HepG2 (cell line): Measurements from ENCODE around the gene ZFPL1. TPM values are rescaled to one million over a fixed set of nuclear protein-coding genes. Genes with fewer than 3 reads are reported as not detected.

Experiments used
- ATM ChIP-seq: fragments of 450-650 bp; IDR thresholded peaks from 2 replicates; pipeline ENCODE4 v1.7.1; 2017; ENCODE audit warnings: mild to moderate bottlenecking, borderline replicate concordance
- HDAC2 ChIP-seq: sonication (generic); formaldehyde crosslinking; IDR thresholded peaks from 2 replicates; pipeline ENCODE4 v1.4.0; 2020; ENCODE audit warnings: missing genetic modification reagents
- HIVEP1 ChIP-seq: sonication (generic); formaldehyde crosslinking; IDR thresholded peaks from 2 replicates; pipeline ENCODE4 v1.4.0; 2020; ENCODE audit warnings: mild to moderate bottlenecking, missing genetic modification reagents
- HOXA7 ChIP-seq: sonication (generic); formaldehyde crosslinking; IDR thresholded peaks from 2 replicates; pipeline ENCODE4 v1.8.1; 2022; ENCODE audit warnings: mild to moderate bottlenecking, missing genetic modification reagents, moderate library complexity
- IKZF1 ChIP-seq: fragments of 450-650 bp; IDR thresholded peaks from 2 replicates; pipeline ENCODE4 v1.7.1; 2016
- MYC ChIP-seq: sonication (generic); formaldehyde crosslinking; IDR thresholded peaks from 2 replicates; pipeline ENCODE4 v1.9.0; 2021; ENCODE audit warnings: missing genetic modification reagents, borderline replicate concordance
- POLR2A ChIP-seq, 2 experiments: IDR thresholded peaks; 2 replicates each; pipeline ENCODE4 v1.6.1; 2011; ENCODE audit warnings: low read depth in 2 of 2, low read length in 2 of 2, mild to moderate bottlenecking in 1 of 2, moderate library complexity in 1 of 2; ENCODE audit not compliant: insufficient read depth in 1 of 2
- TAF1 ChIP-seq: sonication (generic); formaldehyde crosslinking; IDR thresholded peaks from 2 replicates; pipeline ENCODE4 v1.4.0; 2020; ENCODE audit warnings: missing genetic modification reagents
- THAP8 ChIP-seq: sonication (generic); formaldehyde crosslinking; IDR thresholded peaks from 2 replicates; pipeline ENCODE4 v1.5.1; 2020; ENCODE audit warnings: missing genetic modification reagents, mild to moderate bottlenecking, borderline replicate concordance
- TIGD3 ChIP-seq: sonication (generic); formaldehyde crosslinking; IDR thresholded peaks from 2 replicates; pipeline ENCODE4 v1.5.1; 2020; ENCODE audit warnings: mild to moderate bottlenecking, missing genetic modification reagents, borderline replicate concordance
- ZNF34 ChIP-seq: sonication (generic); formaldehyde crosslinking; IDR thresholded peaks from 2 replicates; pipeline ENCODE4 v1.4.0; 2020; ENCODE audit warnings: mild to moderate bottlenecking, missing genetic modification reagents, borderline replicate concordance
- ZNF576 ChIP-seq: sonication (generic); formaldehyde crosslinking; IDR thresholded peaks from 2 replicates; pipeline ENCODE4 v1.4.0; 2020; ENCODE audit warnings: mild to moderate bottlenecking, missing genetic modification reagents
- ZXDC ChIP-seq: sonication (generic); formaldehyde crosslinking; IDR thresholded peaks from 2 replicates; pipeline ENCODE4 v1.5.0; 2020; ENCODE audit warnings: mild to moderate bottlenecking, missing genetic modification reagents
- polyA plus RNA-seq, 8 experiments: library from polyadenylated mRNA; depleted of rRNA in 3 of 8; stranded (reverse) in 7 of 8; unstranded in 1 of 8; fragments of >200 nt; fragmentation: Illumina TruSeq in 4 of 8; extraction: Trizol in 4 of 8; gene quantifications; 2 replicates each; pipeline versions ENCODE4 v1.2.1 to v1.2.3, GENCODE V29; 2011 to 2016; ENCODE audit warnings: low read depth in 4 of 8, missing spikeins in 1 of 8, mixed read lengths in 1 of 8; ENCODE audit not compliant: insufficient read depth in 1 of 8
- total RNA-seq, 5 experiments: library from RNA; depleted of rRNA; stranded (reverse); fragments of >200 nt; fragmentation: Illumina TruSeq; extraction: Trizol; gene quantifications; 2 replicates each; pipeline ENCODE4 v1.2.3, GENCODE V29; 2016; ENCODE audit warnings: low read depth in 1 of 5
- TF ChIP-seq, protein P1 (sequence below): sonication (generic); IDR thresholded peaks from 2 replicates; pipeline ENCODE4 v1.6.1; 2016; ENCODE audit warnings: low read depth, borderline replicate concordance
- TF ChIP-seq, protein P2 (sequence below): sonication (generic); formaldehyde crosslinking; IDR thresholded peaks from one replicate; pipeline ENCODE4 v1.5.1; 2020; ENCODE audit warnings: mild to moderate bottlenecking, missing genetic modification reagents; ENCODE audit errors: not compliant biosample characterization

The ZFPL1 gene
- total and polyA plus RNA-seq, 2 of the 13 experiments (the other 11 are each of a cell fraction or from before 2014, with no cell fraction given) = 32.2 to 56.0 TPM

DNA sequence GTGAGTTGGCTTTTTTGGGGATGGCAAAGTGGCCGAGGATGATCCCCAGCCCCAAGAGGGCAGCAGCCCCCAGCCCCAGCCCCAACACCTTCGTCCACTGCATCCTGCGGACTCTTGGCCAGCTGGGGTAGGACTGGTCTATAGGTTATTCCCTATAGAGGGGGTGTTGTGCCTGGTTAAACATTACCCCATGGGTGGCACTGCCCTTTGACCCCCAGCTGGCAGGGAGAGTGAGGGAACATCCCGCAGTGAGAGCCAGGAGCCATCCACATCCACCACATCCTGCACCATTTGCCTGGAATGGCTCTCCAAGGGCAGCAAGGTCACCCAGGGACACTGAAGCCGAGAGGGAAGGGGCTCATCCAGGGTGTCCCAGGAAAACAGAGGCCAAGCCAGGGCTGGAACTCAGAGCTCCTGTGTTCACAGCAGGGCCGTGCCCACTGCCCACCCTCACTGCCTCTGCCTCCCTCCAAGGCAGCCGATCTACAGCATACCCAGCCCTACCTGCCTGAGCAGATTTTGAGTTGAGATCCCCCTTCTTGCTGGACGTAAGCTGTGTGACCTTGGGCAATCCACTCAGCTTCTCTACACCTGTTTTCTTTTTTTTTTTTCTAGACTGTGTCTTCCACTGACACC is 25.5 kb upstream of the ZFPL1 start, which contains the start of gene NAALADL1 (continued):
- no peak for TF ChIP-seq ZXDC (CRISPR knock-in tag)
- no peak for TF ChIP-seq TIGD3 (CRISPR knock-in tag)
- TF ChIP-seq HDAC2 (CRISPR knock-in tag) = peak; percentile 43; the same call in 1 of the 2 replicates
- 0 out of 2 replicates have a peak, but pooled peaks have one; percentile 3 for TF ChIP-seq THAP8 (CRISPR knock-in tag)
- TF ChIP-seq HIVEP1 (CRISPR knock-in tag) = peak; percentile 32; the same call in 1 of the 2 replicates
- no peak for TF ChIP-seq ATM
- peak; percentile 35; the same call in 1 of the 2 replicates for TF ChIP-seq TAF1 (CRISPR knock-in tag)
- no peak for TF ChIP-seq MYC (CRISPR knock-in tag)
- TF ChIP-seq, protein P1, sequence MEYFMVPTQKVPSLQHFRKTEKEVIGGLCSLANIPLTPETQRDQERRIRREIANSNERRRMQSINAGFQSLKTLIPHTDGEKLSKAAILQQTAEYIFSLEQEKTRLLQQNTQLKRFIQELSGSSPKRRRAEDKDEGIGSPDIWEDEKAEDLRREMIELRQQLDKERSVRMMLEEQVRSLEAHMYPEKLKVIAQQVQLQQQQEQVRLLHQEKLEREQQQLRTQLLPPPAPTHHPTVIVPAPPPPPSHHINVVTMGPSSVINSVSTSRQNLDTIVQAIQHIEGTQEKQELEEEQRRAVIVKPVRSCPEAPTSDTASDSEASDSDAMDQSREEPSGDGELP = peak; percentile 95
- no peak for TF ChIP-seq ZNF34 (CRISPR knock-in tag)
- TF ChIP-seq HOXA7 (CRISPR knock-in tag) = no peak
- no peak for TF ChIP-seq IKZF1
- no peak for TF ChIP-seq ZNF576
- TF ChIP-seq, protein P2, sequence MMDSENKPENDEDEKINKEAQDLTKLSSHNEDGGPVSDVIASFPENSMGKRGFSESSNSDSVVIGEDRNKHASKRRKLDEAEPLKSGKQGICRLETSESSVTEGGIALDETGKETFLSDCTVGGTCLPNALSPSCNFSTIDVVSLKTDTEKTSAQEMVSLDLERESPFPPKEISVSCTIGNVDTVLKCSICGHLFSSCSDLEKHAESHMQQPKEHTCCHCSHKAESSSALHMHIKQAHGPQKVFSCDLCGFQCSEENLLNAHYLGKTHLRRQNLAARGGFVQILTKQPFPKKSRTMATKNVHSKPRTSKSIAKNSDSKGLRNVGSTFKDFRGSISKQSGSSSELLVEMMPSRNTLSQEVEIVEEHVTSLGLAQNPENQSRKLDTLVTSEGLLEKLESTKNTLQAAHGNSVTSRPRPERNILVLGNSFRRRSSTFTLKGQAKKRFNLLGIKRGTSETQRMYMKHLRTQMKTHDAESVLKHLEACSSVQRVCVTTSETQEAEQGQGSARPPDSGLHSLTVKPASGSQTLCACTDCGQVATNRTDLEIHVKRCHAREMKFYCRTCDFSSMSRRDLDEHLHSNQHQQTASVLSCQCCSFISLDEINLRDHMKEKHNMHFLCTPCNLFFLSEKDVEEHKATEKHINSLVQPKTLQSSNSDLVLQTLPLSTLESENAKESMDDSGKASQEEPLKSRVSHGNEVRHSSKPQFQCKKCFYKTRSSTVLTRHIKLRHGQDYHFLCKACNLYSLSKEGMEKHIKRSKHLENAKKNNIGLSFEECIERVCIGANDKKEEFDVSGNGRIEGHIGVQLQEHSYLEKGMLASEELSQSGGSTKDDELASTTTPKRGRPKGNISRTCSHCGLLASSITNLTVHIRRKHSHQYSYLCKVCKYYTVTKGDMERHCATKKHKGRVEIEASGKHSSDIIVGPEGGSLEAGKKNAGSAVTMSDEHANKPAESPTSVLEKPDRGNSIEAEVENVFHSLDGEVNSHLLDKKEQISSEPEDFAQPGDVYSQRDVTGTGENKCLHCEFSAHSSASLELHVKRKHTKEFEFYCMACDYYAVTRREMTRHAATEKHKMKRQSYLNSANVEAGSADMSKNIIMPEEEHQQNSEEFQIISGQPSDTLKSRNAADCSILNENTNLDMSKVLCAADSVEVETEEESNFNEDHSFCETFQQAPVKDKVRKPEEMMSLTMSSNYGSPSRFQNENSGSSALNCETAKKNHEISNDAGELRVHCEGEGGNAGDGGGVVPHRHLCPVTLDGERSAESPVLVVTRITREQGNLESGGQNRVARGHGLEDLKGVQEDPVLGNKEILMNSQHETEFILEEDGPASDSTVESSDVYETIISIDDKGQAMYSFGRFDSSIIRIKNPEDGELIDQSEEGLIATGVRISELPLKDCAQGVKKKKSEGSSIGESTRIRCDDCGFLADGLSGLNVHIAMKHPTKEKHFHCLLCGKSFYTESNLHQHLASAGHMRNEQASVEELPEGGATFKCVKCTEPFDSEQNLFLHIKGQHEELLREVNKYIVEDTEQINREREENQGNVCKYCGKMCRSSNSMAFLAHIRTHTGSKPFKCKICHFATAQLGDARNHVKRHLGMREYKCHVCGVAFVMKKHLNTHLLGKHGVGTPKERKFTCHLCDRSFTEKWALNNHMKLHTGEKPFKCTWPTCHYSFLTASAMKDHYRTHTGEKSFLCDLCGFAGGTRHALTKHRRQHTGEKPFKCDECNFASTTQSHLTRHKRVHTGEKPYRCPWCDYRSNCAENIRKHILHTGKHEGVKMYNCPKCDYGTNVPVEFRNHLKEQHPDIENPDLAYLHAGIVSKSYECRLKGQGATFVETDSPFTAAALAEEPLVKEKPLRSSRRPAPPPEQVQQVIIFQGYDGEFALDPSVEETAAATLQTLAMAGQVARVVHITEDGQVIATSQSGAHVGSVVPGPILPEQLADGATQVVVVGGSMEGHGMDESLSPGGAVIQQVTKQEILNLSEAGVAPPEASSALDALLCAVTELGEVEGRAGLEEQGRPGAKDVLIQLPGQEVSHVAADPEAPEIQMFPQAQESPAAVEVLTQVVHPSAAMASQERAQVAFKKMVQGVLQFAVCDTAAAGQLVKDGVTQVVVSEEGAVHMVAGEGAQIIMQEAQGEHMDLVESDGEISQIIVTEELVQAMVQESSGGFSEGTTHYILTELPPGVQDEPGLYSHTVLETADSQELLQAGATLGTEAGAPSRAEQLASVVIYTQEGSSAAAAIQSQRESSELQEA = no peak
- TF ChIP-seq POLR2A (IDR thresholded peaks at IDR 0.05; ENCODE audit: insufficient read depth in 1 of 2, low read depth in 2 of 2, low read length in 2 of 2) = peak; percentile 34 to 68; a peak in 2 of 4 replicates
